K562 (cell line): ENCODE results near the gene LSM4. TPM values are rescaled to one million over a fixed set of nuclear protein-coding genes. Genes with fewer than 3 reads are reported as not detected.

Source experiments
- ARID1B ChIP-seq: fragments of 450-650 bp; IDR thresholded peaks from 2 replicates; pipeline ENCODE4 v1.6.1; 2016; ENCODE audit warnings: antibody characterized with exemption, mild to moderate bottlenecking, inconsistent platforms
- CBX3 ChIP-seq, 2 experiments: IDR thresholded peaks; 1 replicate in 1 of 2; 2 replicates in 1 of 2; pipeline ENCODE4 v1.6.1; 2012; ENCODE audit warnings: inconsistent platforms in 2 of 2, low read length in 2 of 2, borderline replicate concordance in 1 of 2, control low read depth in 1 of 2
- ESRRA ChIP-seq: fragments of 450-650 bp; IDR thresholded peaks from 2 replicates; pipeline ENCODE4 v1.6.1; 2014; ENCODE audit warnings: low read depth, mild to moderate bottlenecking, moderate library complexity, borderline replicate concordance
- GTF3C2 ChIP-seq: IDR thresholded peaks from 3 replicates; pipeline ENCODE4 v1.6.1; 2011; ENCODE audit warnings: borderline replicate concordance, mild to moderate bottlenecking, moderate library complexity; ENCODE audit not compliant: insufficient read length; ENCODE audit errors: extremely low read depth
- HDGF ChIP-seq: fragments of 450-650 bp; IDR thresholded peaks from 2 replicates; pipeline ENCODE4 v1.6.1; 2016
- HOXB6 ChIP-seq: fragments of 250-450 bp; sonication (Bioruptor Pico); IDR thresholded peaks from 2 replicates; pipeline ENCODE4 v1.5.1; 2022; ENCODE audit warnings: mild to moderate bottlenecking, borderline replicate concordance
- ILF3 ChIP-seq: fragments of 450-650 bp; IDR thresholded peaks from 2 replicates; pipeline ENCODE4 v1.6.1; 2018; ENCODE audit warnings: antibody characterized with exemption, mild to moderate bottlenecking, moderate library complexity, borderline replicate concordance
- KLF13 ChIP-seq: fragments of 450-650 bp; IDR thresholded peaks from 2 replicates; pipeline ENCODE4 v1.6.1; 2016; ENCODE audit warnings: missing genetic modification characterization, low read depth, mild to moderate bottlenecking, missing compliant biosample characterization, moderate library complexity, borderline replicate concordance
- MEIS2 ChIP-seq: fragments of 450-650 bp; IDR thresholded peaks from 2 replicates; pipeline ENCODE4 v1.6.1; 2014; ENCODE audit warnings: mild to moderate bottlenecking; ENCODE audit not compliant: partially characterized antibody
- NCOA4 ChIP-seq: fragments of 450-650 bp; IDR thresholded peaks from 2 replicates; pipeline ENCODE4 v1.6.1; 2018; ENCODE audit warnings: mild to moderate bottlenecking; ENCODE audit not compliant: partially characterized antibody
- NR2C2 ChIP-seq, 2 experiments: fragments of 200-800 bp in 1 of 2; sonication (Bioruptor generic) in 1 of 2; sonication (generic) in 1 of 2; formaldehyde crosslinking in 1 of 2; IDR thresholded peaks; 2 replicates each; pipeline versions ENCODE4 v1.6.1 to v1.8.0; 2016 to 2022; ENCODE audit warnings: mild to moderate bottlenecking in 1 of 2, missing compliant biosample characterization in 1 of 2, missing genetic modification characterization in 1 of 2, missing genetic modification reagents in 1 of 2
- PBX2 ChIP-seq, 2 experiments: IDR thresholded peaks in 1 of 2; conservative IDR thresholded peaks in 1 of 2; 2 replicates each; pipeline ENCODE4 v1.6.1; 2016; ENCODE audit warnings: low read depth in 2 of 2, mild to moderate bottlenecking in 1 of 2, missing compliant biosample characterization in 1 of 2, missing genetic modification characterization in 1 of 2, moderate library complexity in 1 of 2
- SMC3 ChIP-seq: conservative IDR thresholded peaks from 2 replicates; pipeline ENCODE4 v1.6.1; 2011; ENCODE audit warnings: low read depth, low read length, improper control_type of control experiment; ENCODE audit not compliant: insufficient read depth
- TAF1 ChIP-seq: IDR thresholded peaks from 2 replicates; pipeline ENCODE4 v1.6.1; 2011; ENCODE audit warnings: mild to moderate bottlenecking, low read length, moderate library complexity; ENCODE audit not compliant: insufficient read depth, control insufficient read depth, severe bottlenecking; ENCODE audit errors: extremely low read depth
- ZBTB1 ChIP-seq: sonication (generic); formaldehyde crosslinking; IDR thresholded peaks from 2 replicates; pipeline ENCODE4 v1.8.1; 2023; ENCODE audit warnings: missing genetic modification reagents, low read depth, mild to moderate bottlenecking, borderline replicate concordance
- ZHX1 ChIP-seq: fragments of 150-350 bp; conservative IDR thresholded peaks from 2 replicates; pipeline ENCODE4 v1.6.1; 2014; ENCODE audit warnings: low read length
- ZKSCAN8 ChIP-seq: fragments of 200-800 bp; sonication (Bioruptor generic); IDR thresholded peaks from 2 replicates; pipeline ENCODE4 v1.6.1; 2016; ENCODE audit warnings: missing genetic modification characterization, missing compliant biosample characterization
- ZNF316 ChIP-seq: fragments of 450-650 bp; IDR thresholded peaks from 2 replicates; pipeline ENCODE4 v1.6.1; 2016
- ZNF830 ChIP-seq: fragments of 250-450 bp; sonication (Bioruptor Pico); IDR thresholded peaks from 2 replicates; pipeline ENCODE4 v1.5.0; 2021; ENCODE audit warnings: mild to moderate bottlenecking
- ZSCAN32 ChIP-seq: fragments of 450-650 bp; formaldehyde crosslinking; IDR thresholded peaks from 2 replicates; pipeline ENCODE4 v1.4.0; 2020; ENCODE audit warnings: mild to moderate bottlenecking, moderate library complexity
- polyA plus RNA-seq, 8 experiments: library from polyadenylated mRNA; depleted of rRNA in 4 of 8; stranded (reverse) in 5 of 8; unstranded in 3 of 8; fragments of >200 nt; fragmentation: Nextera tagmentation in 2 of 8; fragmentation: Illumina TruSeq in 1 of 8; extraction: Ambion mirVana in 2 of 8; extraction: Trizol in 1 of 8; gene quantifications; 2 replicates each; pipeline versions ENCODE4 v1.2.1 to v1.2.3, GENCODE V29; 2011 to 2014; ENCODE audit warnings: inconsistent platforms in 1 of 8, missing spikeins in 1 of 8
- total RNA-seq, 7 experiments: library from RNA; depleted of rRNA in 6 of 7; stranded (reverse); fragments of >200 nt in 6 of 7; fragmentation: Illumina TruSeq in 2 of 7; extraction: Trizol in 2 of 7; gene quantifications; 2 replicates each; pipeline versions ENCODE4 v1.2.1 to v1.2.3, GENCODE V29; 2011 to 2021; ENCODE audit warnings: low replicate concordance in 1 of 7

The LSM4 gene
- total and polyA plus RNA-seq, 9 of the 15 experiments (the other 6 are each of a cell fraction or from before 2014, with no cell fraction given) = 11.9 to 763 (median 202) TPM

GRCh38 chr19:18282788-18283141, 40.1 kb downstream of the LSM4 start (continued):
- TF ChIP-seq GTF3C2 (no peak), SMC3 (no peak), TAF1 (peak; percentile 31), KLF13 (tag) (no peak), ZHX1 (no peak), NCOA4 (peak; percentile 52), ZKSCAN8 (CRISPR knock-in tag) (peak; percentile 6; the same call in 1 of the 2 replicates), ESRRA (peak; percentile 37; the same call in 1 of the 2 replicates), ARID1B (peak; percentile 20; the same call in 1 of the 2 replicates), ZNF830 (CRISPR knock-in tag) (no peak), MEIS2 (peak; percentile 86), NR2C2 (CRISPR knock-in tag; IDR thresholded peaks at IDR 0.05) (no peak), NR2C2 (tag; IDR thresholded peaks at IDR 0.05) (no peak), ZNF316 (no peak), PBX2 (CRISPR knock-in tag; IDR thresholded peaks at IDR 0.05; ENCODE audit: low read depth) (no peak), PBX2 (tag; conservative IDR thresholded peaks at IDR 0.05; ENCODE audit: low read depth) (0 out of 2 replicates have a peak, but pooled peaks have one; percentile 23), ZBTB1 (CRISPR knock-in tag) (no peak), ZSCAN32 (CRISPR knock-in tag) (no peak), HDGF (peak; percentile 96), ILF3 (no peak), CBX3 (IDR thresholded peaks at IDR 0.05; ENCODE audit: borderline replicate concordance in 1 of 2, low read length in 2 of 2) (peak in 1 of 2 experiments; percentile 82; a peak in 1 of 3 replicates), HOXB6 (CRISPR knock-in tag) (no peak)
